Embryonic facial prominence (tissue), 1 donor: ENCODE results near the gene FKBP8.

Source experiments
- DNase-seq: peaks from one replicate; pipeline ENCODE4 v3.0.0-alpha.2; 2016; ENCODE audit errors: extremely low spot score

The FKBP8 gene

DNA sequence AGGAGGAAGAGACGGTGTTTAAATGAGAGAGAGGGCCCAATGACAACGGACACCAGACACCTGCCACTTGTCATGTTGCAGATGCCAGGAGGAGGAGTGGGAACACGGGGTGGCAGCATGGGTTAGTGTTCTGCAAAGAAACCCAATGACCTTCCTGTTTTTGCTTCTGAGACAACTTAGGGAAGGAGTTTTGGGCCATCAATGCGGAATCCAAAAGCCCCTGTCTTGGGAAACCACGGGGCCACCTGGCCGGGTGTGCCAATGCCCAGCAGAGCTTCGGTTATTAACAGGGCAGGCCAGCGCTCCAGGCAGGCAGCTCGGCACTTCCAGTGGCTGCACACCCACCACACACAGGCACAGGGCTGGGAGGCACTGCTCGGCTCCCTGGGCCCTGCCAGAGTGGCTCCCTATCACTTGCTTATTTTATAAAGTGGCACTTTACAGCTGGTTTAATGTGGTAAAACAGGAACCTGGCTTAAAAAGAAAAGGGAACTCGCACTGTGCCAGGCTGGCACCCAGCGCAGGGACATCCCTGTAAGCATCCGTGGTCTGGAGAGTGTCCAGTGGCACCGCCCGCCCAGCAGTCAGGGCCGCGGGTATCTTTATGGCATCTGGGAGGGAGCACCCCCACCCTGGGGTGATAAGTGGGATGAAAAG lies 40.6 kb downstream of the FKBP8 start:
- no peak for DNase-seq

DNA sequence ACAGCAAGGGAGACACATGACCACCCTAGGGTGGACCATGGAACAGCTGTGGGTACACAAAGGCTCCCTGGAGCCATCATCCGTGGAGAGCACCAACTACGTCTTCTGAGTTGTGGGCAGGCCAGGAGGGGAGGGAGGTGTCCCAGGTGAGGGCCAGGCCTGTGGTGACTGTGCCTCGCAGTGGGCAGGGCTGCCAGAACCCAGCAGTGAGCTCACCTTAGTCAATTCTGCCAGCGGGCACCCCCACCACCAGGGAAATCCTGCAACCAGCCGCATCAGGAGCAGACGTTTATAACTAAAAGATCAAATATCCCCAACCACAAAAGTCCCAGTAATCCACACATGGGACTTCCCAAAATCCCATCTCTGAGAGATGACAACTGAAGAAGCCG lies 41.1 kb downstream of the FKBP8 start:
- no peak for DNase-seq

DNA sequence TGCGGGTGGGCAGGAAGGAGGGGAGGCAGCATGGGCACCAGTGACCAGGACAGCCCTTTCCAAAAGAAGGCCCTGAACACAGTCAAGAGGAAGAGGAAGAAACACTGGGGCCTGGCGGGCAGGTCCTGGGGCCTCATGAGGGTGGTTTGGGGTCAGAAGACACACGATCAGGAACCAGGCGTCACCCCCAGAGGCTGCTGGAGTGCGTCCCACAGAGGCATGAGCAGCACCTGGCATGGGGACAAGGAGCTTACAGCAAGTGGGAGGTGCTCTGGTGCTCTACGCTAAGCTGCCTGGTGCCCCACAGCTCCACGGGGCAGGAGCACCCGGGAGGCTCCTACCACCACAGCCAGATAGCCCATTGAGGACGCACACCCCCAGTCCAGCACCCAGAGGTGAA lies 41.5 kb downstream of the FKBP8 start:
- DNase-seq, result no peak

DNA sequence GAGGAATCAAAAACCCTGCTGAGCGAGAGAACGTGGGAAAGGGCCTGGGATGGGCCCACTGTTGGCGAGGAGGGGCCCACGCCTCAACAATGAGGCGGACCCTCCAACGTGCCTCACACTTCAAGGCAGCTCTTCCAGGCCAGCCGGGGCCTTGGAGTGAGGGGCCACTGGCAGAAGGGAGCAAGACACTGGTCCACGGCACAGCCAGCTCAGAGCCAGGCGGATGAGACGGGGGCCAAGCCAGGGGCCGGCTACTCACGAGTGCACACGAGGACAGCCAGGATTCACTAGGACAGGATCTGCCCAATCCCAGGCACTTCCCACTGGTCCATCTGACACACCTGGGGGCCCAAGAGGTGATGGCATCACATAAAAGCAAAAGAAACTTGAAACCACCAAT lies 42.0 kb downstream of the FKBP8 start:
- no peak for DNase-seq

DNA sequence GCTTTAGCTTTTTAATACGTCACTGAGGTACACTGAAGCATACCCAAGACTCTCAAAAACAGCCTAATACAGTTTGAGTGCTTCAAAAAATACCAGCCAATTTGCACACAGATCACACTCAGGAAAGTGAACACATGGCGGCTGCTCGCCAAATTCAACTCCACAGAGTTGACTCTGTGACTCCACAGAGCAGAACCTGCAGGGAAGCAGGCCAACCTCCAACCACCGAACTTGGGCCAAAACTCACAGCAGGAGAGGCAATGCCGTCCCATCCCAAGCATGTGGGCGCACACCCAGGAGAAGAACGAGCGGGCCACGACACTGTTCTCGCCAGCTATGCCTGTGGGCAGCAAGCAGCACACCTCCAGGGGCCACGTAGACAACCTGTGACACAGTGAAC lies 42.6 kb downstream of the FKBP8 start:
- no peak for DNase-seq

DNA sequence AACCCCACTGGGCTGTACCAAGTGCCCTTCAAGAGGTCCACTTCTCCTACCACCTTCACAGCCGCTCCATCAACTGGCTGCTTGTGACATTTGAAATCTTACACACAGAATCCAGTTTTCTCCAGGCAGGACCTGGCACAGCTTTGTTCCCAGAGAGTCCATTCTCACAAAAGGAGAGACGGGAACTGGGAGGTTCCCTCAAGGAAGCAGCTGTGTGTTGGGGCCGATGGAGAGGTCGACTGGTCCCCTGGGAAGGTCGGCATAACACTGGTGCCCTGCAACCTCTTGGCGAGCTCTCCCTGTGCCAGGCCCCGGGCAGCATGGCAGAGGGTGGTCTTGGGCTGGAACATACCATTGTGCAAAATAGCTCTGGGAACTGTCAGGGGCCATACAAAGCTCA lies 43.0 kb downstream of the FKBP8 start:
- no peak for DNase-seq

DNA sequence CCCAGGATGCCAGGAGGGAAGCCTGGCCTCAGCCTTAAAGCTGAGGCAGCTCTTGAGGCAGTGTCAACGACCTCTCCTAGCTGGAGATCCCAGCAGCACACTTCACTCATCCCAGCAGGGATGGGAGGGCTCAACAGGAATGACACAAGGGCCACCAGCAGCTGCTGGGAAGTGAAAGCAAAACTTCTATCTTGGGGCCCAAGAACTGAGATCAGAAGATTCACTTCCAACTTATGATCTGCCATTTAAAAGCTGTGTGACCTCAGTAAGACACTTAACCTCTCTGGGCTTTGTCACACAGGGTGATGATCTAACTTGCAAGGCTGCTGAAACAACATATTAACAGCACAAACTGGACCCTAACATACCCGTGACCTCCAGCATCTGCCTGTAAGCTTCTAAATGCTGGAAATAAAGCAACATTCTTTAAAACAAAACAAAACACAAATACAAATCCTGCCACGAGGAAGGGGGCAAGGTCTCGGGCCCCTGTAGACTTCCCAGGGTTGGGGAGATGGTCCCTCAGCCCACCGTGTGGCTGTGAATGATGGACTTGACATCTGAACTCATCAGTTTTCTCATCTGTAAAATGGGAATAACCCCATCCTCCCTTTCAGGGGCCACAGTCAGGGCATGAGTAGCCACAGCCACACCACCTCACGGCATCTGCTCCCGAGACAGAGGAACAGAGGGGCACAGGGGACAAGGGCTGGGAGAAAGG lies 44.2 kb downstream of the FKBP8 start:
- no peak for DNase-seq

DNA sequence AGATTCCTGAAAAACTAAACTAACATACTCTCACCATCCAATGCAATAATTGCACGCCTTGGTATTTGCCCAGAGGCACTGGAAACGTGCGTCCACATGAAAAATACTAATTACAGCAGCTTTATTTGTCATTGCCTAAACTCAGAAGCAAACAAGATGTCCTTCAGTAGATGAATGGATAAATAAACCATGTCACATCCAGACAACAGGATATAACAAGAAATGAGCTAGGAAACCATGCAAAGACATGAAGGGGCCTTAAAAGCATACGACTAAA lies 46.5 kb downstream of the FKBP8 start:
- no peak for DNase-seq

DNA sequence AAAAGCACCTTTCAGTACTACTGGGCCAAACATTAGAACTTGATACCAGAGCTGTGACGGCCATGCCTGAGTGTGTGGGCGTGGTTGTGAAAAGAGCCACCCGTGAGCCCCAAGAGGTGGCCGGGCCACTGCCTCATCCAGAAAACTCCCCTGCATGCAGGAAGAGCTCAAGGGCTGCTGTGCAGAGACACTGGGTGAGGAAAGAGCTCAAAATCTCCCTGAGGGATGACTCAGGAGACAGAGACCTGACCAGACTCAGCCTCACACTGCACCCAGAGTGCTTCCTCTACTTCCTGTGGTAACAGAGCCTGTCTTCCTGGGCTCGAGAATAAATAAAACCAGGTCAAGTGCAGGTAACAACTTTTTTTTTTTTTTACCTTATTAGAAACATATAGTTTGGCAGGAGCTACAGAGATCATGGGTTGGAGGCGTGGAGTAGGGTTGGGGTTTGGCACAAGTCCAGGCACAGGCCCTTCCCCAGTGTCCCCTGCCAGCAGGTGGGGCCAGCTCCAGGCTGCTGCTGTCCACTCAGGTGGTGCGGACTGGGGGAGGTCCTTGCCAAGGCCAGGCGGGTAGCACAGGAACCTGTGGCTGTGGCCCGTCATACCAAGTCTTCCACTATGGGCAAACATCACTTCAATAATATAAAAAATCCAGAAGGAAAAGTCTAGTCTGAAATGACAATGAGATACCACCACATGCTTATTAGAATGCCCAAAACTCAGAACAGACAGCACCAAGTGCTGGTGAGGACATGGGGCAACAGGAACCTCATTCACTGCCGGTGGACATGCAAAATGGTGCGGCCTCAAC lies 47.0 kb downstream of the FKBP8 start:
- no peak for DNase-seq

DNA sequence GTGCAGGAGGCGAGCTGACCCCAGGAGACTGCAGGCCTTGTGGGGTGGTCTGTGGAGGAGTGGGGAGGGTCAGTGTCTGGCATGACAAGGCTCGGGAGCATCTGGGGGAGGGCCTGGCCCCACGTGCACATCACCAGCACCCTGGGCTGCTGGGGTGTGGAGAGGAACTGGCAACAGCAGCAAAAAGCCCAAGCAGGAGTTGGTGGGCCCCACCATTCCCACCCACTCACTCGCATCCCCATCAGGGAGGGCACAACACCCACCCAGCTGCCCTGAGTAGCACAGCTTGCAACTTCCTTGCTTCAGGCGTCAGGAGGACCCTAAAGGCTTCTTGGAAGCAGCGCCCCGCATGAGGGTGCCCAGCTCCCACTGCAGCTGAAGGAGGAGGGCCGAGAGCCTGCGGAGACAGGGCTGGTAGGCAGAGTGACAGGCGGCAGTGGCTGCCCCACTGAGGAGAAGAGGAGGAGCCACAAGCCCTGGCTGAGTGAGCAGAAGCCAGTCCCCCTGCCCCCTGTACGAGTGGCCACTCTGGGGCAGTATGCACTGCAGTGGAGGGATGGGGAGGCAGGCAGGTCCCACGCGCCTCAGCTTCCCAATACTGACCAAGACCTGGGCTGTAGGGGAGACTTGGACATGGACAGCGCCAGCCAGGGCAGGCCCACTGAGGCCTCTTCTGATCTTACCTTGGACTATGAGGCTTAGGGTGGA lies 48.0 kb downstream of the FKBP8 start:
- DNase-seq, result no peak

DNA sequence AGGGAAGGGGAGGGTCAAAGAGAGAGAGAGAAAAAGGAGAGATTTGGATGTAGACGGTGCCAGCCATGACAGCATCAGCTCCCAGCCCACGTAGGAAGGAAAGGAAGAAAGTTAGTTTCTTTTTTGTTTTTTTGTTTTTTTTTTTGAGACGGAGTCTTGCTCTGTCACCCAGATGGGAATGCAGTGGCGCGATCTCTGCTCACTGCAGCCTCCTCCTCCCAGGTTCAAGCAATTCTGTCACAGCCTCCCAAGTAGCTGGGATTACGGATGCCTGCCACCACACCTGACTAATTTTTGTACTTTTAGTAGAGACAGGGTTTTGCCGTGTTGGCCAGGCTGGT lies 49.1 kb downstream of the FKBP8 start:
- no peak for DNase-seq

DNA sequence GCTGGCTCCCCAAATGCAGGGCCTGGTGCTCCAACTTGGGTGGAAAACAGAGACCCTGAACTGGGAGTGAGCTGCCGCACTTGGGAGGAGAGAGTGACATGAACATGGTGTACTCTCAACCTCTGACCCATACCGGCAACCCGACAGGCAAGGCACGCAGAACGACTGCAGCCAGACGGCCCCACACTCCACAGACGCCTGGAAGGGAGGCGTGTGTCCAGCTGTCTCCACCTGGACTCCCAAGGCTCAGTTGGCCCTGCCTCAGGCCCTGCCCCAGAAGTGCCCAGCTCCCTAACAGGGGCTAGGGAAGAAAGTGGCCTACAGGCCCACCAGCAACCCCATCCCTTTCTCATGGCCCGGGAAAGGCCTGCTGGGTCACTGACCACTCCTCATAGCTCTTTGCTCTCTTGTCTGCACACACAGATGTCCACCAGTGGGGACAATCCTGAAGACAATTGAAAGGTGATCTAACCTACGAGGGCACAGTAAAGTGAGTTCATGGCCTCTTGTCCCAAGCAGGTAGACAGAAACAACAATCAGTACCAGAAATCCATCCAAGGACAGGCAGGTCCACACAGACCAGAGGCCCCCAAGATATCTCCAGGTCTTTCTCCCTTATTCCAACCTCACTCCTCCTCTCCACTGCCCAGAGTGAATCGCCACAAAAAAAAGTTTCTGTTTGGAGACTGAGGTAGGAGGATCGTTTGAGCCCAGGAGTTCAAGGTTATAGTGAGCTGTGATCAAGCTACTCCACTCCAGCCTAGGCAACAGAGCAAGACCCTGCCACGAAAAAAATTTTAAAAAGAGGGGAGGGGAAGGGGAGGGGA lies 49.7 kb downstream of the FKBP8 start:
- DNase-seq, result no peak

DNA sequence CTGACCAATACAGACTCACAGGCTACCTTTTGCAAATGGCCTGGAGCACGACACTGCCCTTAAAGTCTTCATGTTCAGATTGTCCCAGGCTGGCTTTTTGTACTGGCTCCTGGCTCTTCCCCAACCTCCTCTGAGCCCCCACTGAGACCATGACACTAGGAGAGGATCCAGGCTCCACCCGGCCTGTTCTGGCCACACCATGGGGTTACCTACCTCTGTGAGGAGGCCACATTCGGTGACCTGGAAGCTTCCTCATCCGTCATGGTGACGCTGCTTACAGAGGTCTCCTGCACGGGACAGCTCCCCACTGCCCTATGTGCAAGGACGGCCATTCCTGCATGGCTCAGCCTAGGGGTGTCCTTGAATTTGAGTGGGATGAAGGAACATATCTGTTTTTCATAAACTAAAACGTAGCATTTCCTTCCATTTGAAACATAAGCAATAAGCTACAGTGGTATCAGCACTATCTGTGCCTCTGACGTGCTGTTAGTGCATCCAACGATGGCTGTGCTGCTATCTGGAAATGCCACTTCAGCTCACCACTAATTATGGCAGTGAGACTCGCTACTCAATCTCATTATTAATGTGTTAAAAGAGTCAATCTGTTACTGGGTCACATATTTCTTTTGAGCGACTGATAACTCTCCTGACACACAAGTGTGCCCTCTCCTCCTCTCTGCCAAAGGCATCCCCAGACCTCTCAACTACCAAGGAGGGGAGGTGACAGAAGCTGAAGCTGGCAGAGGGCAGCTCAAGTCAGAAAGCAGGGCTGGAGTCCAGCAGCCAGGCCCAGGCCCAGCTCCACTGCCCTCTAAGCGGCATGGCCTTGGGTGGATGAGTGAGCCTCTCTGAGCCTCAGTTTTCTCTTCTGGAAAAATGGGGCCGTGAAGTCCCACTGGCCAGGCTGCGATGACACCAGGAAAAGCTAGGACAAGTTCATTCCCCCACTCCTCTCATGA lies 51.1 kb downstream of the FKBP8 start:
- DNase-seq, result no peak

DNA sequence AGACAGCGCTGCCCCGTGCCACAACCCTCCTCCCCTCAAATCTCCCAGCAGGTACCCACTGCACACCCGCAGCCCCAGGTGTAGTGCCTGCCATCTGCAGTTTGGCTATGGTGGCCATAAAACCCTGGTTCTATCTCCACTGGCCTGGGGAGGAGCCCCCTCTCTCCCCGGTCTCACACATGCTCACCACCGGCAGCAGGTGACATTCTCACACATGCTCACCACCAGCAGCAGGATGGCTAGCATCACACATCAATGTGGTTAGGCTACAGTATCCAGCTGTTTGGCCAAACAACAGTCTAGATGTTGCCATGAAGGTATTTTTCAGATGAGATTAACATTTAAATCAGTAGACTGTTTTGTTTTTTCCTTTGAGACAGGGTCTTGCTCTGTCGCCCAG lies 52.6 kb downstream of the FKBP8 start:
- no peak for DNase-seq

DNA sequence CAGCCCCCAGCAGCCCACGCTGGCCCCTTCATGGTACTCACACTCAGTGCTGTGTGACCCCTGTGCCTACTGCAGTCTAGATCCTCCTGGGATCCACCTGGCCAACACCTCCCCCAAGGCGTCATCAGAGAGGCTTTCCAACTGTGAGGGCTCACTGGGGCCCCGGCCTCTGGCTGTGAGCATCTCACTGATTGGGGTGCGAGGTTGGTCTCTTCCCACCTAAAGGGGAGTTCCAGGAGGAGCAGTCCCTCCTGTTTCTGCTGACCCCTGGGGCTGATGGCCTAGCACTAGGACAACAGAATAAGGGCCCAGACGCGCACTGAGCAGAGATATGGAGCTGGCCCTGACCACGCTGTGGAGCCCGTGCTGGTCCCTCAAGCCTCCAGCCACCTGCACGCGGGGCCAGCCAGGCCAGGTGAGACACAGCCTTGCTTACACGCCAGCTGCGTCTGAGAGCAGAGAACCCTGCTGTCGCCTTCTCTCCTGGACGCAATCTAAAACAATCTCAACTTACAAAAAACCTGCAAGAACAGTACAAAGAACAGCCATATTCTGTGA lies 53.7 kb downstream of the FKBP8 start:
- no peak for DNase-seq

DNA sequence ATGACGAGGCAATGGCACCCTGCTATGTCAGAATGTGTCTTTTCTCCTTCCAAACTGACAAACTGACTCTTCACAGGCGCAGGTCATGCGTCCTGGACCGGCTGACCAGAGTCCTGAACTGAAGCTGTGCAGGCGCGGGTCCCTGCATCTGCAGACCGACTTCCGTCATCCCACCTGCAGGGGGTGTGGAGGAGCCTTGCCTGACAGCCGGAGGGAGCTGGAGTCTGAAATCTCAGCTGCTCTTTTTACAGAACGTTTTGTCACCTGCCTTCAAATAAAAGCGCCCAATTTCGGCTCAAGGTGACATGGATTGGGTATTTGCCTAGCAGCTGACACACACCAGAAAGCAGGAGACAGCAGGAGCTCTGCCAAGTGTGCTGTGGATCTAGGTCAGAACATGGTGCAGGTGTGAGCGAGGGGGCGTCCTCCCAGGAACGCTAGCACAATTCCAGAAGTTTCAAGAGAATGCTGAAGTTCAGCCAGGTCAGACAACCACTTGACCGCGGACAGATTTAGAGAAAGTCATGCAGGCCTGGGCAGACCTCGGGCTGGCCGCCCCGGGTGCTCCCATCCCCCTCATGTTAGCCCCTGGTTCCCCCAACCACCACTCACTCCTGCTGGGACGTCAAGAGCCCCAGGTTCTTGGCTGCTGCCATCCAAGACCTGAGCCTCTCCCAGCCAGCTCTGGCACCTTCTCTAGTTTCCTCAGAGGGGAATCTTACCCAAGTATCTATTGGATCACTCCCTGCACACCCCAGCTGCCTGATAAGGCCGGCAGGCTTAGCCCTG lies 54.3 kb downstream of the FKBP8 start:
- DNase-seq, result no peak

DNA sequence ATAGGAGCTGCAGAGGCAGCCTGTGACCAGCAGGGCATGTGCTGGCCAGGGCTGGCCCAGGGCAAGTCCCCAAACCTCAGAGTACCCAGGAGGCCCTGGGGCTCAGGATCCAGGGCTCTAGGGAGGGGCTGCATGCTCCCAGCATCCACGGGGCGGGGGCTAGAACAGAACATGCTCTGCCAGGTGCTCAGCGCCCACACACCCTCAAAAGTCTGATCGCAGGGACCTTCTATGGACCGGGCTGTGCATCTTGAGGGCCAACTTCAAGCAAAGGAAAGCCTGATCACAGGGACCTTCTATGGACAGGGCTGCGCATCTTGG lies 55.0 kb downstream of the FKBP8 start:
- DNase-seq, result no peak

DNA sequence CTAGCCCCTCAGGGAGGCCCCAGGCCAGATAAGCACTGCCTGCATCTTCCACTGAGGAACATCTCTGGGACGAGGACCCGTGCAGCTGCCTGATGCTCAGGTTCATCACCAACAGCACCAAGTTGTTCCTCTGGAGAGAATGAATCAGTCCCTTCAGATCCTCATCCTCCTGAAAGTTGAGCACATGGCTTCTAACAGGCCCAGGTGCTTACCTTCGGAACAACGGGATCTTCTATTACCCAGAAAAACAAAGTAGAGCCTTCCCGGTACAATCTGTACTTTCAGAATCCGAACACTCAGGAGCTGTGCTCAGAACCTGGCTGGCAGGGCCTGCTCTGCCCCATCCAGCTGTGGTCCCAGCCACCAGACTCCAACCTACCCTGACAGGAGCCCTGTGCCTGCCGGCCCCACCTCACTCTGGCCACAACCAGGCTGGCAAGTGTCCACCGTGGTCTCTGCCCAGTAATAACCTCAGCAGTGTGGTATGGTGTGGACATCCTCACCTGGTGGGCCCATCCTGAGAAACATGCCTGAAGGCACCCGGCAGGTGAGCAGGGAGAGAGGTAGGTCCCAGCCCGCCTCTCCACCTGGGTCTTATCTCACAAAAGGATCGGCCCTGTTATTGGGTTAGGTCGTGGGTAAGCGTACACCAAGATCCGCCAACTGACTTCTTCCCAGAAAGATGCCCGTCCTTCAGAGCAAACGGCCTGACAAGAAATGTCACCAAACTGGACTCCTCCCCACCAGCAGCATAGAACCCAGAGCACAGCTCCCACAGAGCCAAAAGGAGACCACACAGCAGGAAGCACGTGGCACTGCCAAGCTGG lies 55.6 kb downstream of the FKBP8 start:
- no peak for DNase-seq

DNA sequence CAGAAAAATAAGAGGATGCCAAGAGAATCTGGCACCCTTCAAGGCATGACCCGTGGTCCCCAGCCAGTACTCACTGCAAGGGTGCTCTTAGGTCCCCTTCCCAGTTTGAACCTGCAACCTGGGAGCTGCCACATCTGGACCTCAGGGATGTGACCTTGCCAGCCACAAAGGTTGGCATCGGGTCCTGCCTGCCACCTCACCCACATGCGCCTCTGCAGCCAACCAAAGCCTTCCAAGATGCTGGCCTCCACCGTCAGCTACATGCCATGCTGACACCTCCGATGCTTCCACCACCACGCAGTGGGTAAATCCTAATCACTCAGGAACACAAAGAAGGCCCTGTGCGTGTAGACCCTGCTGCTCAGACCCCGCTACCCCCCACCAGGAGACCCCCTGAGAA lies 56.6 kb downstream of the FKBP8 start:
- DNase-seq, result no peak
